Measurements from ENCODE around the gene HDHD3. TPM values are rescaled to one million over a fixed set of nuclear protein-coding genes. Genes with fewer than 3 reads are reported as not detected.

Gene HDHD3
- total RNA-seq, 1 donor from 2014 or later, result 33.9 TPM

DNA sequence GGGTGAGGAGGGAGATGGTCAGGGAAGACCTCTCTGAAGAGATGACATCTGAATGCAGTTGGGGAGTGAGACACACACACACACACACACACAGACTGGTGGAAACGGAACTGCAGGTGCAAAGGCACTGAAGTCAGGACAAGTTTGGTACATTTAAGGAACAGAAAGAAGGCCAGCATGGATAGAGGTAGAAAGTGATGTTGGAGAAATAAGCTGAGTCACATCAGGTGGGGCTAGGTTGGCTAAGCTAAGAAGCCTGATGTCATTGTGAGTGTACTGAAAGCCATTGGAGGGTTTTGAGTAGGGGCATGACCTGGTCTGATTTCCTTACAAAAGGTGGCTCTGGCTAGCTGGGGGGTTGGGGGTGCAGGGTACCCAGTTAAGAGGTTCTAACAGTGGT, 24.4 kb downstream of the HDHD3 start:
- Mint-ChIP-seq H3K36me3 (peaks cover 9% of the 10 kb centered on the region), H3K27me3 (peaks cover 69% of the 10 kb centered on the region), H3K27ac (no peak overlapping the region), H3K4me3 (no peak overlapping the region), H3K9me3 (no peaks in the 10 kb centered on the region), H3K4me1 (ENCODE audit: unreplicated experiment) (no peaks in the 10 kb centered on the region)
- TF ChIP-seq, protein P1, sequence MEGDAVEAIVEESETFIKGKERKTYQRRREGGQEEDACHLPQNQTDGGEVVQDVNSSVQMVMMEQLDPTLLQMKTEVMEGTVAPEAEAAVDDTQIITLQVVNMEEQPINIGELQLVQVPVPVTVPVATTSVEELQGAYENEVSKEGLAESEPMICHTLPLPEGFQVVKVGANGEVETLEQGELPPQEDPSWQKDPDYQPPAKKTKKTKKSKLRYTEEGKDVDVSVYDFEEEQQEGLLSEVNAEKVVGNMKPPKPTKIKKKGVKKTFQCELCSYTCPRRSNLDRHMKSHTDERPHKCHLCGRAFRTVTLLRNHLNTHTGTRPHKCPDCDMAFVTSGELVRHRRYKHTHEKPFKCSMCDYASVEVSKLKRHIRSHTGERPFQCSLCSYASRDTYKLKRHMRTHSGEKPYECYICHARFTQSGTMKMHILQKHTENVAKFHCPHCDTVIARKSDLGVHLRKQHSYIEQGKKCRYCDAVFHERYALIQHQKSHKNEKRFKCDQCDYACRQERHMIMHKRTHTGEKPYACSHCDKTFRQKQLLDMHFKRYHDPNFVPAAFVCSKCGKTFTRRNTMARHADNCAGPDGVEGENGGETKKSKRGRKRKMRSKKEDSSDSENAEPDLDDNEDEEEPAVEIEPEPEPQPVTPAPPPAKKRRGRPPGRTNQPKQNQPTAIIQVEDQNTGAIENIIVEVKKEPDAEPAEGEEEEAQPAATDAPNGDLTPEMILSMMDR (conservative IDR thresholded peaks at IDR 0.05), result no peak
- DNase-seq (ENCODE audit: extremely low spot score, unreplicated experiment), result no peak

DNA sequence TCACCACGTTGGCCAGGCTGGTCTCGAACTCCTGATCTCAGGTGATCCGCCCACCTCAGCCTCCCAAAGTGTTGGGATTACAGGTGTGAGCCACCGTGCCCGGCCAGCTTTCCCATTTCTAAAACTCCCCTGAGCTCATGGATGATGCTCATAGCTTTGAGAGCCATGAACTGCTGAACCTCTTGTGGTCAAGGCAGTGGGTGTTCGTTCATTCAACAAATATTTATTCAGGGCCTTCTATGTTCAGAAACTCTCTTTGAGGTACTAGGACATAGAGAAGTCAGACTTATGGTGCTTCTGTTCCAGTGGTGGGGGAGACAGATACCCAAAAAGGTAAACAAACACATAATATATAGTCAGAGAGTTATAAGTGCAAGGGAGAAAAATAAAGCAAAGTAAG, 24.8 kb downstream of the HDHD3 start:
- DNase-seq (ENCODE audit: extremely low spot score, unreplicated experiment), result no peak
- Mint-ChIP-seq H3K27me3 (peaks cover 73% of the 10 kb centered on the region), H3K4me3 (no peak overlapping the region)

DNA sequence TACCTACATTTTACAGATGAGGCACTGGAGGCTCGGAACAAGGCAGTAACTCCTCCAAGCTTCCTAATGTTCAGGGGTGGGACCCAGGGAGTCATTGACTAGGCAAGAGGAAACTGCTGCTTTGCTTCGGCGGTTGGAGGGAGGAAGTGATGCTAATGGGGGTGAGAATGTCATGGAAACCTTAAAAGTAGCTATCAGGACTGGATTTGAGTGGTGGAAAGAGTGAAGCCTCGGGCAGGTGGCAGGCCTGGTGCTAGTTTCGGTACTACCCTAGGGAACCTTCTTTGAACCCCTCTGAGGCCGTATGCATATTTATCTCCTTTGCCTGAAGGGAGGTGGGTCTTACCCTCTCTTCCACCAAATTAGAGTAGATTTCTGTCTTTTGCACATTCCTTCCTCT, 25.8 kb downstream of the HDHD3 start:
- Mint-ChIP-seq H3K27me3 (peaks cover 72% of the 10 kb centered on the region), H3K4me3 (peak overlapping the region; percentile 87)
- TF ChIP-seq, protein P1 (conservative IDR thresholded peaks at IDR 0.05), result no peak

More for the DNA sequence above, 24.8 kb downstream of the HDHD3 start:
- H3K27ac Mint-ChIP-seq, result no peak overlapping the region
- peaks cover 9% of the 10 kb centered on the region for H3K36me3 Mint-ChIP-seq
- no peaks in the 10 kb centered on the region for H3K4me1 Mint-ChIP-seq (ENCODE audit: unreplicated experiment)
- H3K9me3 Mint-ChIP-seq, result no peaks in the 10 kb centered on the region
- TF ChIP-seq, protein P1 (conservative IDR thresholded peaks at IDR 0.05), result no peak

GRCh38 chr9:113350107-113350661, 26.6 kb downstream of the HDHD3 start:
- DNase-seq (ENCODE audit: extremely low spot score, unreplicated experiment), result no peak
- H3K4me1 Mint-ChIP-seq (ENCODE audit: unreplicated experiment), result no peaks in the 10 kb centered on the region
- H3K4me3 Mint-ChIP-seq, result peak overlapping the region; percentile 87
- H3K27me3 Mint-ChIP-seq, result peaks cover 71% of the 10 kb centered on the region
- TF ChIP-seq, protein P1 (conservative IDR thresholded peaks at IDR 0.05), result no peak
- H3K27ac Mint-ChIP-seq, result peak overlapping the region; percentile 70
- H3K36me3 Mint-ChIP-seq, result peaks cover 5% of the 10 kb centered on the region
- no peaks in the 10 kb centered on the region for H3K9me3 Mint-ChIP-seq

More for the DNA sequence above, 25.8 kb downstream of the HDHD3 start:
- Mint-ChIP-seq H3K36me3 (peaks cover 5% of the 10 kb centered on the region), H3K4me1 (ENCODE audit: unreplicated experiment) (no peaks in the 10 kb centered on the region), H3K27ac (peak overlapping the region; percentile 6), H3K9me3 (no peaks in the 10 kb centered on the region)
- DNase-seq (ENCODE audit: extremely low spot score, unreplicated experiment), result no peak

DNA sequence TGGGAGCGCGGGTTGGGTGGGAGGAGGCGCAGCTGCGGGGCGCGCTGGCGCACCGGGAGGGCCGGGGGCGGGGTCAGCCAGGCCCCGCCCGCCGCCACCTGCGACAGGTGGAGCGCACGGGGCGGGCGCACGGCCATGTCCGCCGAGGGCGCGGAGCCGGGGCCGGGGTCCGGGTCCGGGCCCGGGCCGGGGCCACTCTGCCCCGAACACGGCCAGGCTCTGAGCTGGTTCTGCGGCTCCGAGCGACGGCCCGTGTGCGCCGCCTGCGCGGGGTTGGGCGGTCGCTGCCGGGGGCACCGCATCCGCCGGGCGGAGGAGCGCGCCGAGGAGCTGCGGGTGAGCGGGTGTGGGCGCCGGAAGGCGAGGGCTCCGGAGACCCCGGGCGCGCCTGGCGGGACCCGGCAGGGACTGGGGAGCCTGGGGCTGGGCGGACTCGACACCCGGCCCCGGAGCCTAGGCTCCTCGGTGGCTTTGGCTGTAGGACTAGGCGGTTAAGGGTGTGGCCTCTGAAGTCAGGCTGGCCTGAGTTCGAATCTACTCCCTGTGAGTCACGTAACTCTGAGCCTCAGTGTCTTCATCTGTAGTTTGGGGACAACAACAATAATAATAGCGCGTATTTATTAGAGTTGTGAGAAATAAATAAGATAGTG, 27.2 kb downstream of the HDHD3 start, which contains the start of gene BSPRY:
TSS of gene BSPRY (plus strand) at position 97 of the 650 bp plus-strand sequence. CDS start at position 136, 39 bp downstream.
- no peaks in the 10 kb centered on the region for H3K4me1 Mint-ChIP-seq (ENCODE audit: unreplicated experiment)
- H3K27me3 Mint-ChIP-seq, result peaks cover 67% of the 10 kb centered on the region
- DNase-seq (ENCODE audit: extremely low spot score, unreplicated experiment), result no peak
- H3K4me3 Mint-ChIP-seq, result peak within 1 kb of the TSS; percentile 87
- peaks cover 5% of the 10 kb centered on the region for H3K36me3 Mint-ChIP-seq
- H3K9me3 Mint-ChIP-seq, result no peaks in the 10 kb centered on the region
- peak within 1 kb of the TSS; percentile 72 for H3K27ac Mint-ChIP-seq
- TF ChIP-seq, protein P1 (conservative IDR thresholded peaks at IDR 0.05), result no peak

Data from type B pancreatic cell (in vitro differentiated cells).